ENCODE results near the gene RGS9BP.
"Not testable (repeated sequence)": the region's sequence is repeated elsewhere in the genome, so short reads cannot be mapped to it uniquely, and the experiment has no call there.

DNA sequence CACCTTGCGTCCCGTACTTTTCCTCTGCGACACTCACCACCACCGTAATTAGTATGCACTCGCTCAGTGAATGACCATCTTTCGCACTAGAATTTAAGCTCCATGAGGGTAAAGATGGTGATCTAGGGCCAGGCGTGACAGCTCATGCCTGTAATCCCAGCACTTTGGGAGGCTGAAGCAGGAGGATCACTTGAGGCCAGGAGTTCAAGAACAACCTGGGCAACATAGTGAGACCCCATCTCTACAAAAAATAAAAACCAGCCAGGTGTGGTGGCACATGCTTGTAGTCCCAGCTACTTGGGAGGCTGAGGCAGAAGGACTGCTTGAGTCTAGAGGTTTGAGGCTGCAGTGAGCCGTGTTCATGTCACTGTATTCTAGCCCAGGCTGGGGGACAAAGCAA lies 19.3 kb upstream of the RGS9BP start:
- TF ChIP-seq, protein P1, sequence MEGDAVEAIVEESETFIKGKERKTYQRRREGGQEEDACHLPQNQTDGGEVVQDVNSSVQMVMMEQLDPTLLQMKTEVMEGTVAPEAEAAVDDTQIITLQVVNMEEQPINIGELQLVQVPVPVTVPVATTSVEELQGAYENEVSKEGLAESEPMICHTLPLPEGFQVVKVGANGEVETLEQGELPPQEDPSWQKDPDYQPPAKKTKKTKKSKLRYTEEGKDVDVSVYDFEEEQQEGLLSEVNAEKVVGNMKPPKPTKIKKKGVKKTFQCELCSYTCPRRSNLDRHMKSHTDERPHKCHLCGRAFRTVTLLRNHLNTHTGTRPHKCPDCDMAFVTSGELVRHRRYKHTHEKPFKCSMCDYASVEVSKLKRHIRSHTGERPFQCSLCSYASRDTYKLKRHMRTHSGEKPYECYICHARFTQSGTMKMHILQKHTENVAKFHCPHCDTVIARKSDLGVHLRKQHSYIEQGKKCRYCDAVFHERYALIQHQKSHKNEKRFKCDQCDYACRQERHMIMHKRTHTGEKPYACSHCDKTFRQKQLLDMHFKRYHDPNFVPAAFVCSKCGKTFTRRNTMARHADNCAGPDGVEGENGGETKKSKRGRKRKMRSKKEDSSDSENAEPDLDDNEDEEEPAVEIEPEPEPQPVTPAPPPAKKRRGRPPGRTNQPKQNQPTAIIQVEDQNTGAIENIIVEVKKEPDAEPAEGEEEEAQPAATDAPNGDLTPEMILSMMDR (IDR thresholded peaks at IDR 0.05; ENCODE audit: insufficient read depth, low read depth, low read length) = not testable (repeated sequence)
- TF ChIP-seq EZH2 (IDR thresholded peaks at IDR 0.05; ENCODE audit: insufficient read depth, low read length) = not testable (repeated sequence)

Measured in astrocyte (in vitro differentiated cells and primary cell).